Tibial artery (tissue), 4 donors: Measurements from ENCODE around the gene CD247.

Source experiments
- DNase-seq, 2 donors: peaks; one replicate each; pipeline ENCODE4 v3.0.0-alpha.2; 2019
- H3K27ac ChIP-seq, 2 donors: fragments of 200-600 bp; sonication (generic) in 1 of 2; 1 replicate in 1 of 2; 2 replicates in 1 of 2; pipeline ENCODE4 v1.5.1; 2018 to 2019; ENCODE audit warnings: mild to moderate bottlenecking in 1 of 2
- H3K27me3 ChIP-seq, 2 donors: fragments of 200-600 bp; sonication (generic) in 1 of 2; one replicate each; pipeline versions ENCODE4 v1.5.1 to v1.6.0; 2016 to 2019
- H3K36me3 ChIP-seq, 3 donors: fragments of 200-600 bp; sonication (generic) in 2 of 3; one replicate each; pipeline ENCODE4 v1.5.1; 2016 to 2019; ENCODE audit warnings: mild to moderate bottlenecking in 2 of 3
- H3K4me1 ChIP-seq, 4 donors: fragments of 200-600 bp; sonication (generic) in 2 of 4; 1 replicate in 3 of 4; 2 replicates in 1 of 4; pipeline ENCODE4 v1.5.1; 2016 to 2019
- H3K4me3 ChIP-seq, 2 donors: fragments of 200-600 bp; sonication (generic) in 1 of 2; 1 replicate in 1 of 2; 2 replicates in 1 of 2; pipeline ENCODE4 v1.5.1; 2018 to 2019; ENCODE audit warnings: mild to moderate bottlenecking in 2 of 2
- H3K9me3 ChIP-seq, 3 donors: fragments of 200-600 bp; sonication (generic) in 1 of 3; one replicate each; pipeline ENCODE4 v1.5.1; 2016 to 2019
- intact Hi-C: fragments of 100-400 bp; cut with DNase I; formaldehyde crosslinking; loops from one replicate; pipeline ENCODE4 v1.15.0; 2023; ENCODE audit warnings: low total_unique reads
- TF ChIP-seq, protein P1 (sequence below), 2 experiments: fragments of 200-600 bp in 1 of 2; fragments of 450-650 bp in 1 of 2; IDR thresholded peaks; one replicate each; pipeline ENCODE4 v1.5.1; 2017 to 2019; ENCODE audit warnings: antibody characterized with exemption in 2 of 2, mild to moderate bottlenecking in 1 of 2, moderate library complexity in 1 of 2

The CD247 gene

DNA sequence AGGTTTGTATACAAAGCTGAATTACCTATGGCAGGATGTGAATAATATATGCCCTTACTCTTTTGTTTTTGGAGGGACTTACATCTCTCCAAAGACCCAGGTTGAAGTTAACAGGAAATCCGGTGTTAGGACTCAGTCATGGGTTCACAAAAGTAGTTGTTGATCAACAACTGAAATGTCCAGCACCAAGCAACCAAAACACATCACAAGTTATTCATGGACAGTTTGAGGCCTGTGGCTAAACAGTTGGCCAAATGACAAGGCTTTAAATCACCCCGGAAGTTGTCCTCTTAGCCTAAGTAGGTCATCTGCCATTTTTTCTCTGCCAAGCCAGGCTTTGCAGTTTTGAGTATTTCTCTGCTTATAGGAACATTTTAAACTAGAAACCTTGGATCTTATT lies 89.9 kb downstream of the CD247 start:
- Histone ChIP-seq H3K9me3 (no peaks in the 10 kb centered on the region), H3K27me3 (no peaks in the 10 kb centered on the region), H3K27ac (no peak overlapping the region), H3K36me3 (peaks cover 0 to 15% (median 0%) of the 10 kb centered on the region in 3 donors), H3K4me1 (no peaks in the 10 kb centered on the region), H3K4me3 (no peak overlapping the region)
- TF ChIP-seq, protein P1, sequence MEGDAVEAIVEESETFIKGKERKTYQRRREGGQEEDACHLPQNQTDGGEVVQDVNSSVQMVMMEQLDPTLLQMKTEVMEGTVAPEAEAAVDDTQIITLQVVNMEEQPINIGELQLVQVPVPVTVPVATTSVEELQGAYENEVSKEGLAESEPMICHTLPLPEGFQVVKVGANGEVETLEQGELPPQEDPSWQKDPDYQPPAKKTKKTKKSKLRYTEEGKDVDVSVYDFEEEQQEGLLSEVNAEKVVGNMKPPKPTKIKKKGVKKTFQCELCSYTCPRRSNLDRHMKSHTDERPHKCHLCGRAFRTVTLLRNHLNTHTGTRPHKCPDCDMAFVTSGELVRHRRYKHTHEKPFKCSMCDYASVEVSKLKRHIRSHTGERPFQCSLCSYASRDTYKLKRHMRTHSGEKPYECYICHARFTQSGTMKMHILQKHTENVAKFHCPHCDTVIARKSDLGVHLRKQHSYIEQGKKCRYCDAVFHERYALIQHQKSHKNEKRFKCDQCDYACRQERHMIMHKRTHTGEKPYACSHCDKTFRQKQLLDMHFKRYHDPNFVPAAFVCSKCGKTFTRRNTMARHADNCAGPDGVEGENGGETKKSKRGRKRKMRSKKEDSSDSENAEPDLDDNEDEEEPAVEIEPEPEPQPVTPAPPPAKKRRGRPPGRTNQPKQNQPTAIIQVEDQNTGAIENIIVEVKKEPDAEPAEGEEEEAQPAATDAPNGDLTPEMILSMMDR (IDR thresholded peaks at IDR 0.05), result no peak
- no peak for DNase-seq
- intact Hi-C loops, result no loop called here

DNA sequence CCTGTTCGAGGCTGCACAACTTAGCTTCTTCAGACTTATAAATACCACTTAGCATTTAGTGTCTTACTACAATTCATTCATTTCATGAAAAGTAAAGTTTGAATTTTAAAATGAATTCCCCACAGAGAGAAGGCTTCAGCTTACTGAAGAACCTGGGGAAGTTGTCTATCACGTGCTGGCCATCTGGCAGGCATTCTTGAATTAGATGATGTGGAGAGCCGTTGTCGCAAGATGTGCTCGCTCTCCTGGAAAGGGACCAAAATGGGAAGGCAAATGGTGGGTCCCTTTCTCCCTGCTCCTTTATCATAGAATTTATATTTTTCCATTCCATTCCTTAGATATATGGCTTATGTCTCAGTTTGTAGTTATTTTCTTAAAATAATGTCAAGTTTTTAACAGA lies 90.5 kb downstream of the CD247 start:
- Histone ChIP-seq H3K27ac (no peak overlapping the region), H3K4me1 (no peaks in the 10 kb centered on the region), H3K36me3 (peaks cover 0 to 15% (median 0%) of the 10 kb centered on the region in 3 donors), H3K27me3 (no peaks in the 10 kb centered on the region), H3K4me3 (no peak overlapping the region), H3K9me3 (no peaks in the 10 kb centered on the region)
- intact Hi-C loops, result no loop called here
- no peak for DNase-seq
- TF ChIP-seq, protein P1 (IDR thresholded peaks at IDR 0.05), result no peak

DNA sequence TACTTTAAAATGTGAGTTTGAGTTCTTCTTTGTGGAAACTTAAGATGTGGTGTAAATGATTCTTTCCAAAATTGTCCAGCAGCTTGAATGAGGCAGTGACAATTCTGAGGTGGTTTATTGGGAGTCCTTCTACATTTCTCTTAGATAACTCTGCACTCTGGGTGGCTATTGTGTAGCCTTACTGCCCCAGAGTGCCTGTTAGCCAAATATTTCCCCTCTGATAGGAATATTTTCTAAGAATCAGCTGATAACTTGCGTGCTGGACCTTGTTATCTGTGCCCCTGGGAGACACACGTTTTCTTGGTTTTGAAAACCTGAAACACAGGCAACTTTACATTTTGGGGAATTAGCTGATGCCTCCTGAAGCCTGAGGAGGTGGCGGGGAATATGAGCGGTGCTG lies 91.6 kb downstream of the CD247 start:
- peaks cover 0 to 15% (median 0%) of the 10 kb centered on the region in 3 donors for H3K36me3 ChIP-seq
- no peaks in the 10 kb centered on the region for H3K27me3 ChIP-seq
- TF ChIP-seq, protein P1 (IDR thresholded peaks at IDR 0.05), result no peak
- H3K4me1 ChIP-seq, result no peaks in the 10 kb centered on the region
- H3K9me3 ChIP-seq, result no peaks in the 10 kb centered on the region
- no peak overlapping the region for H3K27ac ChIP-seq
- H3K4me3 ChIP-seq, result no peak overlapping the region
- intact Hi-C loops, result no loop called here
- DNase-seq, result no peak

DNA sequence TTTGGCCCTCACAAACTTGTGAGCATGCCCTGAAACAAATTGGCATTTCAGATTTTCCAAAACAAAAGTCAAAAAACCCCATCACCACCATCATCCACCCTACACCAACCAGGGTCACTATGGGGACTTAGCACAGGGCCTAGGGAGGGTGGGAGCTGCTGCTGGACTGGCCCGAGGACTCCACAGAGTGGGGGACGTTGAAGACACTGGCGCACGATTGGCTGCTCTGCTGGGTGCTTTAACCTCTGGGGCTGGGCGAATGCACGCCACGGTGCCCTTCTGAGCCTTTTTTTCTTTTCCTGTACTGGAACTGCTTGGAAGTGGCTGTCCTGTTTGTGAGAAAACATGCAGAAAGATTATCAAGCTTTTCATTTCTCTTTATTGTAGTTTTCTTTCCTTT lies 92.8 kb downstream of the CD247 start:
- no peaks in the 10 kb centered on the region for H3K4me1 ChIP-seq
- H3K27me3 ChIP-seq, result no peaks in the 10 kb centered on the region
- TF ChIP-seq, protein P1 (IDR thresholded peaks at IDR 0.05), result no peak
- H3K9me3 ChIP-seq, result no peaks in the 10 kb centered on the region
- intact Hi-C loops, result no loop called here
- H3K36me3 ChIP-seq, result peaks cover 0 to 15% (median 0%) of the 10 kb centered on the region in 3 donors
- H3K27ac ChIP-seq, result no peak overlapping the region
- no peak overlapping the region for H3K4me3 ChIP-seq
- no peak for DNase-seq

DNA sequence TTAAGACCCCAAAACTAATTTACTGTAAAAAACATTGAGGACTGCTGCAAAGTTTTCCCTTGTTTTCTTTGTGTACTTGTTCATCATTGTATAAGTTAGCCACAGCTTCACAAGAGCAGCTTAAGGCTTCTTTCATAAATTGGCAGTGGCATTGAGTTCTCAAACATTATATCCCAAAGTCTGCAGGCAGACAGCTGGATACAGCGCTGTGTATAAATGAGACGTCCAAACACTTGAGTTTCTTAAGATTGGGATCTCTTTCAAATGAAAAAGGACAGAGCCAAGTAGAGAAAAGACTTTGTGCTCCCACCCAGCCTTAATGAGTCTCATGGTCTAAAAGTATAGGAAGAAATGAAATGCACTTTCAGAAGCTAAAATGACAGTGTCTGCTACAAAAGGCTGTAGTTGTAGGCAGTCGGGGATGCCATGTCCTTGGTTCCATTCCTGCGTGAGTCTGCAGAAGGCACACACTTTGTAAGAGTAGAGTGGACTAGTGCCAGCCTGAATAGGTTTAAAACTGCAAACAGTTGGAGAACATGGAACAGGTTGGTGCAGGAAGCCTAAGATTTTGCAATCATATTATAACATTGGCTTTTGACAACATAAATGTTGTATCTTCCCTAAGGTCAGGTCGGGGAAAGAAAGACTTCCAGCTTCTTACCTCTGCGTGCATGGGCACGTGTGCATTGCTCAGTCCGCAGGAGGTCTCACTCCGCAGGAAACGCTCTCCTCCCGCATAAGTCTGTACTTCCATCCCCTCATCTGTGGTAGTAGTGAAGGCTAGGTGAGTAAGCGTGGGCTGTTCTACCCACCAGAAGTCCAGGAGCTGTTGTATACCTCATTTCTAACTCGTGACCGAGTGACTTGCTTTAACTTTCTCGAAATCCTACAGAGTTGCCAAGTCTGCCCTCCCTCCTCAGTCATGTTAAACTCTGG lies 94.4 kb downstream of the CD247 start:
- H3K27ac ChIP-seq, result no peak overlapping the region
- H3K36me3 ChIP-seq, result peaks cover 0 to 15% (median 0%) of the 10 kb centered on the region in 3 donors
- H3K9me3 ChIP-seq, result no peaks in the 10 kb centered on the region
- intact Hi-C loops, result no loop called here
- H3K27me3 ChIP-seq, result no peaks in the 10 kb centered on the region
- DNase-seq, result no peak
- no peaks in the 10 kb centered on the region for H3K4me1 ChIP-seq
- H3K4me3 ChIP-seq, result no peak overlapping the region
- TF ChIP-seq, protein P1 (IDR thresholded peaks at IDR 0.05), result no peak
